CD4-positive, alpha-beta T cell treated with Interleukin-2 at 100 ng/mL for 4 hours (primary cell): Measurements from ENCODE around the gene SKIC3.

Experiments
- DNase-seq: peaks from one replicate; pipeline ENCODE4 v3.0.0-alpha.2; 2020; ENCODE audit warnings: low spot score

Gene SKIC3

DNA sequence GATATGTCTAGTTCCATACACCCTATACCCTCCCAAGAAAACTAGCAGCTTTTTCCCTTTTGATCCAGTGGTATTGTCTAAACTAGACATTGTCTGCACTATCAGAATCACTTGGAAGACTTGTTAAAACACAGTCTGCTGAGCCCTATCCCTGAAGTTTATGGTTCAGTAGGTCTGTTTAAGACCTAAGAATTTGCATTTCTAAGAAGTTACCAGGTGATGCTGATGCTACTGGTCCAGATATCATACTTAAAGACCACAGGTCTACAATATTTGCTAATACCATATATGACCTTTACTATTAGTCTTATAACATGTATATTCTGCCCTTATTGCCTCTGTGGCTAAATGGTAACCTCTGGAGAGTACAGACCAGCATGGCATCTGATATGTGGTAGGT, 23.3 kb downstream of the SKIC3 start:
- no peak for DNase-seq

DNA sequence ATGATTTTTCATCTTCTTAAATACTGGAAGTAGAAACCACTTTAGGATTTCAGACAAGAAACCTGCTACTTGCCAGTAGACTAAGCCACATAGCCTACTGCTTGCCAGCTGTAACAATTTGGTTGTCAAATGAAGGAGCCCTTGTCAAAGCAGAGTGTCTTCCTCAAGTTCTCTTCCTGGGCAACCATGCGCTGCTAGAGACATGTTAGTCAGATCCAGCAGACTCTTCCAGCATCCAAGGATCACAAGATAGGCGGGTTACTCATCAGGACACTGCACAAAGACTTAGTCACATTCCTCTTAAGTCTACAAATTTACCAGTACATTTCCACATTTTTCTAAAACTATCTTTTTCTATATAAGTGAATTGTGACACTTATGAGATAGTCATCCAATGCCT, 24.4 kb downstream of the SKIC3 start:
- DNase-seq: no peak

DNA sequence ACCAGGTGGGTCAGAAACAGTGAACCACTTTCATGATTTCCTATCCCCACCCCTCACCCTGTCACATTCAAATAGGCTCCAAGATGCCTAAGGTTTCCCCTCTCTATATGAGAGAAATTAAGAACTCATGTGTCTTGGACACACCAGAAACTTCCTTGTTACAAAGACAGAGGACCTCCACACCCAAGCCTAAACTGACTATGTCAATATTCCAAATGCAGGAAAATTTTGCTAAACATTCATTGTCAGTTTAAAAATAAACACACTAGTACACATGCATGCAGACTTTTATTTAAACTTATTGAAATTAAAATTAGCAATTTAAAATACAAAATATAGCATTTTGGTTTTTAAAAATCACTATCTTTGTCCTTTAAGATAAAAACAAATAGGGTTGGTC, 26.2 kb downstream of the SKIC3 start:
- no peak for DNase-seq

DNA sequence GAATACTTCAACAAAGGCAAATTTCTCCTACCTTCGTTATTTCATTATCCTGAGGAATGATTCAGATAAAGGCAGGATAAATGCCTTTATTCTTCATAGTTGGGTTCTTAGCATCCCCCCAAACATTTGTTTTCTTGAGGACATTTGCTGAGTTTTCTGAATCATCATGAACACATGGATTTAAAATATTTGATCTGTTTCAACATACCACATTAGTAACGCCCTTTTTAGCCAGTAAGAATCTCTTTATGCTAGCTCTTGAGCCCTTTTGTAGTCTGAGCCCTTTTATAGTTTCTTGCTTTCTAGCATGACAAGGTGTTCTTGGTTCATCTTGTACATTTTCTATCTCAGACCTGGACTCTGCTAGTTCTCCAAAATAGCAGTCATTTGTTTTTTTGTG, 27.9 kb downstream of the SKIC3 start:
- no peak for DNase-seq

DNA sequence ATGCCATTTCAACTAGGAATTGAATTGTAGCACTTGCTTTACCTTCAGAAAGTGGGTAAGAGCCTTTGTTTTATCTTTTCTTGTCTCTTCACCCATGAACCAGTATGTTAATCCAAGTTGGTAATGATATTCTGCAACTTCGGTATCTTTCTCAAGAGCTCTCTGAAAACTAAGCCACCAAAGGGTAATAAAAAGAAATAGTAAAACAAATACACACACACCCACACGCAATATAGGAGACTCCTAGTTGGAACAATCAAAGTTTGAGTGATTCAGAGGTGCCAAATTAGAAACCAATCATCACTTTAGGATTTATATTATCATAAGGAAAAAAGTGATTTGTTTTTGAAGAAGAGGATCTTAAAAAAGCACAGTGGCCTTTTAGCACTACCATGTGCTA, 30.4 kb downstream of the SKIC3 start:
- DNase-seq: no peak

DNA sequence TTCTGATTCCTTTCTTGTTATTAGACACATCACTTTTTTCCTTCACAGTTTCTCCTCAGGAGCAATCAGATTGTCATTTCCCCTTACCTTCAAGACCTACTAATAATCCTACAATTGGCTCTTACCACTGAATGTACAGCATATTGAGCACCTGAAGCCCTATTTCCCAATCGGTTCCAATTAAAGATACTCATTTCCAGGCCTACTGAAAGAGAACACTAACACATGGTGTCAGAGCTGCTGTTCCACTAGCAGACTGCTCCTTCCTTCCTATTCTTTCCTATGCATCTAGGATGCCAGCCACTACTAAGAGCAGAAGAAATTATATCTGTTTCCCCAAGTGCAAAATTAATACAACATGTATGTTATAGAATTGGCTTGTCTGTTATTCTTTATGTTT, 34.6 kb downstream of the SKIC3 start:
- DNase-seq: no peak

DNA sequence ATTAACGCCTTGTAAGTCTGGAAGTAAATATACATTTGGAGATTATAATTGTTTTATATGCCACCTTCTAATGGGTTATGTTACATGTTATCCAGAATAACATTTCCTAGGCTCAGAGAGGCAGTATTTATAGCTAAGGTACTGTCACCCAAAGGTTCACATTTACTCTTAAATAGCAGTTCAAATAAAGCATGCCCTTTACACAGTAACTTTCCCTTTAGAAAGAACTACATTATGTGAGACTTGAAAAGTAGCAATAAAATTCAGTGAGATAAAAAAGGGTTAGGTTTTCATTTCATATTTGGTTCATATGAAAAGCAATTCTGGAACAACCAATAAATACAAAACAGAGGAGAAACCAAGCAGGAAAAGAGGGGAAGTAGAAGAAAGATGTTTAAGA, 35.1 kb downstream of the SKIC3 start:
- DNase-seq: no peak

DNA sequence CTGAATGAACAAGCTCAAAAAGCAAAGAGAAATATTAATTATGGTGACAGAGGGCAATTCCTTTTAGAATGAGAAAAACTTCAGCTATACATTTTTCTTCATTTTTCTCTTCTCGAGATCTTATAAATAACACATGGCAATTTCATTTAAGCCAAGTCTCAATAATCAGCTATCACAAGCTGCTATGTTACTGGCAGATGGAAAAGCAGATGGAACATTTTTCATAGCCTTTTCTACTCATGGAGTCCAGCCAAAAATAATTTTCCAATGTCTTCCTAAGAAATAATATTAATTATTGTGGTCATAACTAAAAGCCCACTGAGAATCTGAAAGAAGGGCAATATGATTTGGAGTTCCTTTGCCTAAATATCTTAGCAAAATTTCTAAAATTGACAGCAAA, 35.6 kb downstream of the SKIC3 start:
- no peak for DNase-seq

DNA sequence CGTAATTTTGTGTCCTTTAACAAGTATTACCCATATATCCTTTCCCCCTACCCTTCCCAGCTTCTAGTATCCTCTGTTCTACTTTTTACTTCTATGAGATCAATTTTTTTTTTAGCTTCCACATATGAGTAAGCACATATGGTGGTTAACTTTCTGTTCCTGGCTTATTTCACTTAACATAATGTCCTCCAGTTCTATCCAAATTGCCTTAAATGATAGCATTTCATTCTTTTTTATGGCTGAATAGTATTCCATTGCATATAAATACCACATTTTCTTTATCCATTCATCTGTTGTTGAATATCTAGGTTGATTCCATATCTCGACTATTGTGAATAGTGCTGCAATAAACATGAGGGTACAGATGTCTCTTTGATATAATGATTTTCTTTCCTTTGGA, 36.4 kb downstream of the SKIC3 start:
- no peak for DNase-seq

DNA sequence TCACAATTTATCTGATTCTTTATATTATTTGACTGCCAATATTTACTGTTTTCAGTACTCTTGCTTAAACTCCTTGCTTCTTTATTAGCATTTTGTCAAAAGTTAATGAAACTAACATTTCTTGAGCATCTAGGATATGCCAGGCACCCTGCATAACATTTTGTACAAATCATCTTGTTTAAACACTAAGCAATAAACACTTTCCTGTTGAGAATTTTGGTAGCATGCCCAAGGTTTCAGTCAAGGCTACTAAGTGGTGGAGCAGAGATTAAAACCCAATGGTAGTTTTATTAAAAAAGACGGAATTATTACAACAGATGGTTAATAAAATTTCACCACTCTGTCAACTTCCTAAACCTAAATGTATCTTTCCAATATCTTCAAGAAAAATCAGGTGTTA, 43.2 kb downstream of the SKIC3 start:
- no peak for DNase-seq

DNA sequence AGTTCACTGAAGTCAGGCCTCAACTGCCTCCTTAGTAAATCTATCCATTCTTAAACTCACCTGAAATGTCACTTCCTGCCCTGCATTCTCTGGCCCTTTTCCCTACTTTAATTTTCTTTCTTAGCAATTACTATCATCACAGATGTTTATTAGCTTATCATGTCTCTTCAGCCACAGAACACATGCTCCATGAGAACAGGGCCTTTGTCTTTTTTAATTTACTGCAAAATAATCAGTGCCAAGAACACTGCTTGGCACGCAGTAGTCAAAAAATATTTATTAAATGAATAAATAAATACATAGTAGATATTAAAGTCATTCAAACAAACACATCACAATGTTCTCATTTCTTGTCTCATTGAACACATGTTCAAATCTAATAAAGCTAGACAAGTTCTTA, 46.2 kb downstream of the SKIC3 start:
- no peak for DNase-seq
